ENCODE measurements around the gene TIGD4. TPM values are rescaled to one million over a fixed set of nuclear protein-coding genes. Genes with fewer than 3 reads are reported as not detected.

TIGD4 gene
- total and polyA plus RNA-seq, 4 donors: 0.33 to 2.1 (median 0.82) TPM

GRCh38 chr4:152778656-152779512, 646 bp downstream of the TIGD4 start:
- no peak for TF ChIP-seq CTCF (IDR thresholded peaks at IDR 0.05; ENCODE audit: control extremely low read depth, extremely low read depth)
- peaks cover 0 to 25% (median 0%) of the 10 kb centered on the region in 5 donors for H3K4me1 ChIP-seq (ENCODE audit: control insufficient read depth in 5 of 5, insufficient read depth in 5 of 5, low read length in 5 of 5)
- no peaks in the 10 kb centered on the region for H3K9me3 ChIP-seq (ENCODE audit: control insufficient read depth in 4 of 4, insufficient read depth in 3 of 4, low read length in 3 of 4)
- peak overlapping the region; percentile 71 to 87 for H3K9ac ChIP-seq (ENCODE audit: insufficient read depth in 1 of 2, low read length in 2 of 2)
- DNase-seq (peak in 2 of 3 donors; percentile 25 to 32), ATAC-seq (ENCODE audit: insufficient read depth, low FRiP score) (no peak)
- peaks cover 0 to 3% (median 0%) of the 10 kb centered on the region in 4 donors for H3K36me3 ChIP-seq (ENCODE audit: control insufficient read depth in 4 of 4, insufficient read depth in 4 of 4, low read length in 4 of 4)
- peak overlapping the region; percentile 53 for H3K4me3 ChIP-seq
- peaks cover 0 to 6% (median 2%) of the 10 kb centered on the region in 3 donors for H3K27me3 ChIP-seq (ENCODE audit: control insufficient read depth in 3 of 3, insufficient read depth in 3 of 3, low read length in 2 of 3)
- WGBS, 2 donors: 1 to 2% methylated on average over 30 of the region's 30 CpGs
- peak overlapping the region; percentile 74 to 90 for H3K27ac ChIP-seq (ENCODE audit: low read depth in 1 of 2, low read length in 1 of 2)

- no peak for ATAC-seq (ENCODE audit: insufficient read depth, low FRiP score)
- no peak for DNase-seq
- H3K4me1 ChIP-seq (ENCODE audit: control insufficient read depth in 5 of 5, insufficient read depth in 5 of 5, low read length in 5 of 5): peaks cover 0 to 22% (median 0%) of the 10 kb centered on the region in 5 donors
- H3K9me3 ChIP-seq (ENCODE audit: control insufficient read depth in 4 of 4, insufficient read depth in 3 of 4, low read length in 3 of 4): no peaks in the 10 kb centered on the region
- no peaks in the 10 kb centered on the region for H3K36me3 ChIP-seq (ENCODE audit: control insufficient read depth in 4 of 4, insufficient read depth in 4 of 4, low read length in 4 of 4)
- H3K27ac ChIP-seq (ENCODE audit: low read depth in 1 of 2, low read length in 1 of 2): no peak overlapping the region
- 94 to 96% methylated on average over 1 of the region's 1 CpG for WGBS, 2 donors
- no peak overlapping the region for H3K9ac ChIP-seq (ENCODE audit: insufficient read depth in 1 of 2, low read length in 2 of 2)
- peaks cover 0 to 6% (median 2%) of the 10 kb centered on the region in 3 donors for H3K27me3 ChIP-seq (ENCODE audit: control insufficient read depth in 3 of 3, insufficient read depth in 3 of 3, low read length in 2 of 3)
- no peak for TF ChIP-seq CTCF (IDR thresholded peaks at IDR 0.05; ENCODE audit: control extremely low read depth, extremely low read depth)
- H3K4me3 ChIP-seq: no peak overlapping the region
Measured at GRCh38 chr4:152777488-152777887, 2.0 kb downstream of the TIGD4 start.

- Histone ChIP-seq H3K9ac (ENCODE audit: insufficient read depth in 1 of 2, low read length in 2 of 2) (no peak overlapping the region), H3K4me1 (ENCODE audit: control insufficient read depth in 5 of 5, insufficient read depth in 5 of 5, low read length in 5 of 5) (peaks cover 0 to 15% (median 0%) of the 10 kb centered on the region in 5 donors), H3K36me3 (ENCODE audit: control insufficient read depth in 4 of 4, insufficient read depth in 4 of 4, low read length in 4 of 4) (no peaks in the 10 kb centered on the region), H3K9me3 (ENCODE audit: control insufficient read depth in 4 of 4, insufficient read depth in 3 of 4, low read length in 3 of 4) (no peaks in the 10 kb centered on the region), H3K27me3 (ENCODE audit: control insufficient read depth in 3 of 3, insufficient read depth in 3 of 3, low read length in 2 of 3) (peaks cover 0 to 6% (median 2%) of the 10 kb centered on the region in 3 donors), H3K27ac (ENCODE audit: low read depth in 1 of 2, low read length in 1 of 2) (no peak overlapping the region), H3K4me3 (no peak overlapping the region)
- no peak for TF ChIP-seq CTCF (IDR thresholded peaks at IDR 0.05; ENCODE audit: control extremely low read depth, extremely low read depth)
- no peak for DNase-seq
- ATAC-seq (ENCODE audit: insufficient read depth, low FRiP score): no peak
Measured at GRCh38 chr4:152776352-152776751, 3.2 kb downstream of the TIGD4 start.
